Pancreas (tissue), 10 donors: ENCODE results near the gene DUSP22. TPM values are rescaled to one million over a fixed set of nuclear protein-coding genes. Genes with fewer than 3 reads are reported as not detected.

ENCODE experiments used
- ATAC-seq, 4 donors: fragments of 200-7000 bp; cut with Tn5 transposase; one replicate each; pipeline versions ENCODE4 v1.8.0 to v1.9.1; 2020; ENCODE audit warnings: mild to moderate bottlenecking in 4 of 4, moderate library complexity in 4 of 4
- DNase-seq, 6 donors: peaks; one replicate each; pipeline ENCODE4 v3.0.0-alpha.2; 2020
- FAIRE-seq: peaks from 2 replicates; lab custom pipeline; 2012; peaks lifted over from hg19 to GRCh38; lab: Jason Lieb, UNC
- H3K27ac ChIP-seq, 4 donors: fragments of 200-600 bp; sonication (generic); 1 replicate in 3 of 4; 2 replicates in 1 of 4; pipeline versions ENCODE4 v1.5.0 to v1.8.0; 2020
- H3K27me3 ChIP-seq, 4 donors: fragments of 200-600 bp; one replicate each; pipeline ENCODE4 v1.8.0; 2021
- H3K36me3 ChIP-seq, 3 donors: fragments of 200-600 bp; sonication (generic) in 1 of 3; one replicate each; pipeline versions ENCODE4 v1.5.0 to v1.8.0; 2020 to 2021
- H3K4me1 ChIP-seq, 3 donors: fragments of 200-600 bp; one replicate each; pipeline ENCODE4 v1.8.0; 2021
- H3K4me3 ChIP-seq, 4 donors: fragments of 200-600 bp; sonication (generic) in 2 of 4; one replicate each; pipeline versions ENCODE4 v1.5.0 to v1.8.0; 2020 to 2021
- H3K9me3 ChIP-seq, 4 donors: fragments of 200-600 bp; one replicate each; pipeline ENCODE4 v1.8.0; 2021
- CTCF ChIP-seq, 4 donors: fragments of 200-600 bp; sonication (generic) in 3 of 4; IDR thresholded peaks; one replicate each; pipeline versions ENCODE4 v1.5.0 to v1.8.0; 2021; ENCODE audit warnings: antibody characterized with exemption in 4 of 4
- WGBS, 2 donors: extraction: QIAGEN DNeasy Blood & Tissue Kit; methylation state at CpG; one replicate each; pipeline ENCODE4 v1.1.7; 2013; 5-methylcytosine and 5-hydroxymethylcytosine counted together
- intact Hi-C, 3 donors: fragments of 100-400 bp; cut with DNase I; formaldehyde crosslinking; loops; one replicate each; pipeline versions ENCODE4 v1.11.1 to v1.14.2; 2022
- polyA plus RNA-seq, 2 donors: library from polyadenylated mRNA; stranded (reverse); fragments of 200-250 nt; gene quantifications; one replicate each; pipeline ENCODE4 v1.2.3, GENCODE V29; 2013
- total RNA-seq, 6 donors: library from RNA; stranded (reverse); fragmentation: NEBNext Ultra II Directional in 4 of 6; extraction: Animal tissue kit (Norgen Biotek cat#: 25700) in 4 of 6; gene quantifications; one replicate each; pipeline versions ENCODE4 v1.2.1 to v1.2.4, GENCODE V29; 2021 to 2023
- donor health status: healthy with polysubstance abuse.
- donor health status: DM: no; HTN: no; CAD: no; lungs with moderate emphysema.
- donor health status: DM: no; HTN: no; CAD: no.
- donor health status: control.
- donor health status: control.
- donor health status: Bipolar disorder and iron deficiency.
- donor health status: DM: yes; HTN: yes; CAD: no.
- donor health status: DM: no; HTN: no; CAD: no.
- donor health status: DM: no; HTN: no; CAD: no.
- donor health status: DM: yes; HTN: yes; CAD: no.

DUSP22 gene
- total and polyA plus RNA-seq, 8 donors: 16.4 to 32.9 (median 24.6) TPM

- intact Hi-C loops: no loop called here
- no peak overlapping the region for H3K27ac ChIP-seq
- no peak overlapping the region for H3K4me3 ChIP-seq
- no peaks in the 10 kb centered on the region for H3K9me3 ChIP-seq
- H3K27me3 ChIP-seq: peaks cover 0 to 9% (median 0%) of the 10 kb centered on the region in 4 donors
- H3K36me3 ChIP-seq: no peaks in the 10 kb centered on the region
- DNase-seq (no peak), FAIRE-seq (no peak), ATAC-seq (no peak)
- WGBS, 2 donors: 59 to 69% methylated on average over 6 of the region's 6 CpGs
- no peaks in the 10 kb centered on the region for H3K4me1 ChIP-seq
- no peak for TF ChIP-seq CTCF (IDR thresholded peaks at IDR 0.05)
Measured at GRCh38 chr6:400815-401214, 108.5 kb downstream of the DUSP22 start.

Other genes starting within 250 kb of the DUSP22 start
- gene IRF4, start 99.3 kb downstream of the DUSP22 start, total RNA-seq: 1 to 10 TPM in 3 of 6 donors, under 1 TPM in 3; 0.09 to 3.8 (median 0.86) TPM
- under 1 TPM; 0.04 to 0.05 TPM for gene IRF4, start 99.3 kb downstream of the DUSP22 start, polyA plus RNA-seq